H1 (cell line): ENCODE data around the gene CMTM1. TPM values are rescaled to one million over a fixed set of nuclear protein-coding genes. Genes with fewer than 3 reads are reported as not detected.

ENCODE experiments used
- GTF2F1 ChIP-seq: IDR thresholded peaks from 2 replicates; pipeline ENCODE4 v1.6.1; 2012; ENCODE audit warnings: low read depth, low read length, improper control_type of control experiment, borderline replicate concordance
- JUN ChIP-seq: IDR thresholded peaks from 2 replicates; pipeline ENCODE4 v1.6.1; 2011; ENCODE audit warnings: low read depth, mild to moderate bottlenecking, improper control_type of control experiment, low read length
- PHF8 ChIP-seq: fragments of 200-600 bp; sonication (generic); conservative IDR thresholded peaks from 2 replicates; pipeline ENCODE4 v1.7.1; 2012; ENCODE audit warnings: low read depth, mild to moderate bottlenecking, inconsistent platforms, low read length, moderate library complexity
- POU5F1 ChIP-seq: IDR thresholded peaks from 2 replicates; pipeline ENCODE4 v1.6.1; 2011; ENCODE audit warnings: low read depth, mild to moderate bottlenecking, low read length, moderate library complexity
- SIRT6 ChIP-seq: IDR thresholded peaks from one replicate; pipeline ENCODE4 v1.7.1; 2012; ENCODE audit warnings: low read length, inconsistent platforms
- polyA plus RNA-seq, 7 experiments: library from polyadenylated mRNA; depleted of rRNA in 3 of 7; stranded (reverse) in 5 of 7; unstranded in 2 of 7; fragments of >200 nt in 5 of 7; fragments of 200-250 nt in 2 of 7; gene quantifications; 1 replicate in 5 of 7; 2 replicates in 1 of 7; 4 replicates in 1 of 7; pipeline versions ENCODE4 v1.2.1 to v1.2.3, GENCODE V29; 2011 to 2013; ENCODE audit warnings: missing spikeins in 2 of 7, mixed read lengths in 2 of 7
- total RNA-seq: library from RNA; stranded (reverse); fragmentation: NEBNext Ultra II Directional; extraction: Animal tissue kit (Norgen Biotek cat#: 25700); gene quantifications from 2 replicates; pipeline ENCODE4 v1.2.1, GENCODE V29; 2021

CMTM1 gene
- total and polyA plus RNA-seq, 2 of the 8 experiments (the other 6 are each of a cell fraction or from before 2014, with no cell fraction given): 1.2 to 2.0 TPM

DNA sequence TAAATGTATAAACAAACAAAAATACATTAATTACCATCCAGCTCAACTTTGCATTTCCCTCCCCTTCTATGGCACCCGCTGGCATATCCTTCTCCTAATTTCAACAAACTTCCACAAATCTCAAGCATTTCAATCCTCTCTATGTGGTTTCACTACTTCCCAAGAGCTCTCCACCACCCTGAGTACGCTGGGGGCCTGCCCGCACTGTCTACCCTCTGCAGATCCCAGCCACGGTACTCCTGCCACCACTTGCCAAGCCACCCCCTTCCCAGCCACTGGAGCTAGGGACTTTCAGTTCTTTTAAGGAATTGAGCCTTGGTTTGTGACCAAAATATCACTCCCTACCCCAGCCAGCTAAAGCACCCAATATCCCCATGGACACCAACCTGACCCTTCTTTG lies 18.2 kb upstream of the CMTM1 start (continued):
- TF ChIP-seq POU5F1: no peak
- TF ChIP-seq SIRT6: no peak
- no peak for TF ChIP-seq JUN
- TF ChIP-seq GTF2F1: no peak
- no peak for TF ChIP-seq PHF8
